Progenitor cell of endocrine pancreas (in vitro differentiated cells): ENCODE results near the gene IFTAP. TPM values are rescaled to one million over a fixed set of nuclear protein-coding genes. Genes with fewer than 3 reads are reported as not detected.
"Not testable (repeated sequence)": the region's sequence is repeated elsewhere in the genome, so short reads cannot be mapped to it uniquely, and the experiment has no call there.

Experiments
- DNase-seq: peaks from one replicate; pipeline ENCODE4 v3.0.0; 2021; ENCODE audit warnings: low spot score; ENCODE audit not compliant: unreplicated experiment
- H3K27ac Mint-ChIP-seq: 2 replicates; pipeline ENCODE4 v1.8.0; 2021; ENCODE audit warnings: mild to moderate bottlenecking, moderate library complexity, mixed read lengths
- H3K27me3 Mint-ChIP-seq: 2 replicates; pipeline ENCODE4 v1.8.0; 2021; ENCODE audit warnings: mixed read lengths
- H3K36me3 Mint-ChIP-seq: 2 replicates; pipeline ENCODE4 v1.8.0; 2022; ENCODE audit warnings: mixed read lengths; ENCODE audit not compliant: insufficient read depth
- H3K4me1 Mint-ChIP-seq: 2 replicates; pipeline ENCODE4 v1.8.0; 2021; ENCODE audit warnings: low read depth, mixed read lengths
- H3K4me3 Mint-ChIP-seq: 2 replicates; pipeline ENCODE4 v1.8.0; 2021; ENCODE audit warnings: low read depth, mild to moderate bottlenecking, moderate library complexity, mixed read lengths
- H3K9me3 Mint-ChIP-seq: 2 replicates; pipeline ENCODE4 v1.8.0; 2021; ENCODE audit warnings: low read depth, mixed read lengths
- CTCF ChIP-seq: fragments of 200-600 bp; sonication (generic); IDR thresholded peaks from one replicate; pipeline ENCODE4 v1.5.0; 2021; ENCODE audit warnings: antibody characterized with exemption, mild to moderate bottlenecking; ENCODE audit not compliant: unreplicated experiment
- long read RNA-seq: library from polyadenylated mRNA; unstranded; transcript quantifications from one replicate; pipeline ENCODE4 v2.0.0, GENCODE V29; 2020
- total RNA-seq: library from RNA; stranded (reverse); gene quantifications from 2 replicates; pipeline ENCODE4 v1.2.1, GENCODE V29; 2021

Gene IFTAP
- 26.2 and 29.5 TPM in 2 replicates for total RNA-seq
- long read RNA-seq, partial matches to known transcripts: 2 of 23 reads
- long read RNA-seq, other reads (novel, unspliced or antisense): 13 of 23 reads

GRCh38 chr11:36594316-36594989, at the start of gene IFTAP:
TSS of gene IFTAP (plus strand) at chr11:36594502. CDS start at chr11:36610104, 15,602 bp downstream.
- Mint-ChIP-seq H3K27me3 (peaks cover 31% of the 10 kb centered on the region), H3K4me1 (peaks cover 5% of the 10 kb centered on the region), H3K4me3 (peak within 1 kb of the TSS; percentile 100), H3K27ac (peak within 1 kb of the TSS; percentile 99), H3K9me3 (no peaks in the 10 kb centered on the region), H3K36me3 (no peaks in the 10 kb centered on the region)
- peak; percentile 36 for DNase-seq
- TF ChIP-seq CTCF: no peak

- Mint-ChIP-seq H3K27ac (no peak overlapping the region), H3K4me1 (no peaks in the 10 kb centered on the region), H3K9me3 (peaks cover 5% of the 10 kb centered on the region), H3K27me3 (peaks cover 8% of the 10 kb centered on the region), H3K36me3 (no peaks in the 10 kb centered on the region), H3K4me3 (no peak overlapping the region)
- TF ChIP-seq CTCF: no peak
- DNase-seq: no peak
These were observed 43.8 kb upstream of the IFTAP start for GRCh38 chr11:36550385-36551115.

- H3K27ac Mint-ChIP-seq, H3K4me1 Mint-ChIP-seq, DNase-seq, H3K27me3 Mint-ChIP-seq, H3K36me3 Mint-ChIP-seq: not testable (repeated sequence)
- H3K4me3 Mint-ChIP-seq: peak overlapping the region; percentile 59
- H3K9me3 Mint-ChIP-seq: peaks cover 19% of the 10 kb centered on the region
These were observed 36.9 kb upstream of the IFTAP start for GRCh38 chr11:36557390-36557789.

GRCh38 chr11:36557991-36558390, 36.3 kb upstream of the IFTAP start:
- peaks cover 19% of the 10 kb centered on the region for H3K9me3 Mint-ChIP-seq
- DNase-seq: no peak
- TF ChIP-seq CTCF: no peak
- H3K36me3 Mint-ChIP-seq: peaks cover 1% of the 10 kb centered on the region
- H3K27ac Mint-ChIP-seq: no peak overlapping the region
- peak overlapping the region; percentile 59 for H3K4me3 Mint-ChIP-seq
- no peaks in the 10 kb centered on the region for H3K4me1 Mint-ChIP-seq
- H3K27me3 Mint-ChIP-seq: no peaks in the 10 kb centered on the region

GRCh38 chr11:36558571-36559413, 35.5 kb upstream of the IFTAP start:
- peaks cover 19% of the 10 kb centered on the region for H3K9me3 Mint-ChIP-seq
- DNase-seq: no peak
- no peak overlapping the region for H3K4me3 Mint-ChIP-seq
- TF ChIP-seq CTCF: no peak
- no peaks in the 10 kb centered on the region for H3K27me3 Mint-ChIP-seq
- H3K36me3 Mint-ChIP-seq: peaks cover 1% of the 10 kb centered on the region
- H3K4me1 Mint-ChIP-seq: no peaks in the 10 kb centered on the region
- H3K27ac Mint-ChIP-seq: no peak overlapping the region
